HUES48 (cell line): ENCODE data around the gene IGSF23.
"Not testable (repeated sequence)": the region's sequence is repeated elsewhere in the genome, so short reads cannot be mapped to it uniquely, and the experiment has no call there.

Source experiments
- H3K27ac ChIP-seq: one replicate; pipeline ENCODE4 v1.7.0; 2013; ENCODE audit warnings: low read depth, low read length, inconsistent platforms
- H3K27me3 ChIP-seq: 2 replicates; pipeline ENCODE4 v1.6.1; 2013; ENCODE audit warnings: mild to moderate bottlenecking, low read length; ENCODE audit not compliant: control insufficient read depth, insufficient read depth
- H3K36me3 ChIP-seq: 2 replicates; pipeline ENCODE4 v1.6.1; 2013; ENCODE audit warnings: low read length; ENCODE audit not compliant: control insufficient read depth, insufficient read depth
- H3K4me1 ChIP-seq: 2 replicates; pipeline ENCODE4 v1.6.1; 2013; ENCODE audit warnings: mild to moderate bottlenecking, low read length; ENCODE audit not compliant: control insufficient read depth, insufficient read depth
- H3K4me3 ChIP-seq: 2 replicates; pipeline ENCODE4 v1.5.1; 2013; ENCODE audit warnings: mild to moderate bottlenecking, low read depth, low read length
- H3K9ac ChIP-seq: 2 replicates; pipeline ENCODE4 v1.6.1; 2013; ENCODE audit warnings: mild to moderate bottlenecking, low read depth, low read length, moderate library complexity
- H3K9me3 ChIP-seq: 2 replicates; pipeline ENCODE4 v1.6.1; 2013; ENCODE audit warnings: low read length; ENCODE audit not compliant: control insufficient read depth, insufficient read depth

IGSF23 gene

GRCh38 chr19:44631611-44632010 is 18.2 kb downstream of the IGSF23 start:
- not testable (repeated sequence) for H3K4me1 ChIP-seq, H3K9ac ChIP-seq, H3K9me3 ChIP-seq, H3K27ac ChIP-seq, H3K27me3 ChIP-seq, H3K4me3 ChIP-seq, H3K36me3 ChIP-seq

- H3K9me3 ChIP-seq, H3K9ac ChIP-seq, H3K36me3 ChIP-seq, H3K27ac ChIP-seq, H3K27me3 ChIP-seq, H3K4me1 ChIP-seq, H3K4me3 ChIP-seq: not testable (repeated sequence)
These were observed 20.7 kb downstream of the IGSF23 start for GRCh38 chr19:44634058-44634457.

- no peak overlapping the region for H3K9ac ChIP-seq
- no peak overlapping the region for H3K4me3 ChIP-seq
- H3K27ac ChIP-seq = no peak overlapping the region
- H3K9me3 ChIP-seq = no peaks in the 10 kb centered on the region
- H3K36me3 ChIP-seq = no peaks in the 10 kb centered on the region
- no peaks in the 10 kb centered on the region for H3K27me3 ChIP-seq
- peaks cover 7% of the 10 kb centered on the region; the same call in 1 of the 2 replicates for H3K4me1 ChIP-seq
These were observed 21.4 kb downstream of the IGSF23 start for GRCh38 chr19:44634785-44635184.

GRCh38 chr19:44635581-44636438 is 22.4 kb downstream of the IGSF23 start:
- H3K4me1 ChIP-seq = peaks cover 7% of the 10 kb centered on the region; the same call in 1 of the 2 replicates
- H3K9me3 ChIP-seq = no peaks in the 10 kb centered on the region
- H3K4me3 ChIP-seq = no peak overlapping the region
- no peaks in the 10 kb centered on the region for H3K36me3 ChIP-seq
- H3K27me3 ChIP-seq = no peaks in the 10 kb centered on the region
- no peak overlapping the region for H3K9ac ChIP-seq
- H3K27ac ChIP-seq = no peak overlapping the region

GRCh38 chr19:44636439-44637389 is 23.4 kb downstream of the IGSF23 start:
- Histone ChIP-seq H3K36me3 (no peaks in the 10 kb centered on the region), H3K4me1 (peaks cover 7% of the 10 kb centered on the region; the same call in 1 of the 2 replicates), H3K9ac (no peak overlapping the region), H3K9me3 (no peaks in the 10 kb centered on the region), H3K4me3 (no peak overlapping the region), H3K27ac (no peak overlapping the region), H3K27me3 (no peaks in the 10 kb centered on the region)

GRCh38 chr19:44637390-44637764 is 24.0 kb downstream of the IGSF23 start:
- H3K9ac ChIP-seq = no peak overlapping the region
- H3K4me1 ChIP-seq = peaks cover 7% of the 10 kb centered on the region; the same call in 1 of the 2 replicates
- H3K36me3 ChIP-seq = no peaks in the 10 kb centered on the region
- H3K4me3 ChIP-seq = no peak overlapping the region
- H3K27ac ChIP-seq = no peak overlapping the region
- H3K27me3 ChIP-seq = 0 out of 2 replicates have a peak, but pooled peaks cover 2% of the 10 kb centered on the region
- H3K9me3 ChIP-seq = no peaks in the 10 kb centered on the region

- Histone ChIP-seq H3K27ac (no peak overlapping the region), H3K4me1 (no peaks in the 10 kb centered on the region), H3K36me3 (no peaks in the 10 kb centered on the region), H3K27me3 (peaks cover 12% of the 10 kb centered on the region; the same call in 1 of the 2 replicates), H3K9ac (no peak overlapping the region), H3K9me3 (no peaks in the 10 kb centered on the region), H3K4me3 (no peak overlapping the region)
These were observed 27.2 kb downstream of the IGSF23 start for GRCh38 chr19:44640518-44640917.

GRCh38 chr19:44641501-44642265 is 28.3 kb downstream of the IGSF23 start:
- Histone ChIP-seq H3K27ac (no peak overlapping the region), H3K9ac (no peak overlapping the region), H3K4me3 (no peak overlapping the region), H3K36me3 (no peaks in the 10 kb centered on the region), H3K27me3 (peaks cover 12% of the 10 kb centered on the region; the same call in 1 of the 2 replicates), H3K9me3 (no peaks in the 10 kb centered on the region), H3K4me1 (no peaks in the 10 kb centered on the region)

- Histone ChIP-seq H3K9me3 (no peaks in the 10 kb centered on the region), H3K9ac (no peak overlapping the region), H3K27ac (no peak overlapping the region), H3K4me1 (no peaks in the 10 kb centered on the region), H3K4me3 (no peak overlapping the region), H3K27me3 (peaks cover 12% of the 10 kb centered on the region; the same call in 1 of the 2 replicates), H3K36me3 (peaks cover 4% of the 10 kb centered on the region)
These were observed 29.0 kb downstream of the IGSF23 start for GRCh38 chr19:44642377-44642776.

- Histone ChIP-seq H3K27ac (peak within 1 kb of the TSS; percentile 61), H3K9ac (peak within 1 kb of the TSS; percentile 66; the same call in 1 of the 2 replicates), H3K4me1 (no peaks in the 10 kb centered on the region), H3K4me3 (peak within 1 kb of the TSS; percentile 70), H3K36me3 (peaks cover 16% of the 10 kb centered on the region), H3K9me3 (no peaks in the 10 kb centered on the region), H3K27me3 (peaks cover 12% of the 10 kb centered on the region; the same call in 1 of the 2 replicates)
These were observed 30.4 kb downstream of the IGSF23 start, which contains the start of gene PVR for GRCh38 chr19:44643605-44644401. Gene PVR (plus strand): TSS chr19:44643910. CDS start chr19:44644097, 187 bp downstream.
